AG08395 (cell line): ENCODE measurements around the gene SLC49A3.
"Not testable (repeated sequence)": the region's sequence is repeated elsewhere in the genome, so short reads cannot be mapped to it uniquely, and the experiment has no call there.

Experiments used
- DNase-seq: peaks from one replicate; pipeline ENCODE4 v3.0.0; 2012; ENCODE audit warnings: mixed read lengths, low spot score

The SLC49A3 gene

GRCh38 chr4:653831-654502 is 35.0 kb downstream of the SLC49A3 start:
- no peak for DNase-seq

- no peak for DNase-seq
Measured at GRCh38 chr4:653080-653821, 35.7 kb downstream of the SLC49A3 start.

GRCh38 chr4:651884-652642 is 36.9 kb downstream of the SLC49A3 start:
- DNase-seq, result no peak

GRCh38 chr4:650951-651883 is 37.7 kb downstream of the SLC49A3 start:
- no peak for DNase-seq

- DNase-seq, result no peak
Measured at GRCh38 chr4:650461-650860, 38.5 kb downstream of the SLC49A3 start.

GRCh38 chr4:649751-650310 is 39.1 kb downstream of the SLC49A3 start:
- DNase-seq, result no peak

- no peak for DNase-seq
Measured at GRCh38 chr4:649293-649625, 39.7 kb downstream of the SLC49A3 start.

- DNase-seq, result no peak
Measured at GRCh38 chr4:648579-649292, 40.2 kb downstream of the SLC49A3 start.

GRCh38 chr4:647481-647880 is 41.5 kb downstream of the SLC49A3 start:
- no peak for DNase-seq

- DNase-seq, result no peak
Measured at GRCh38 chr4:646460-646859, 42.5 kb downstream of the SLC49A3 start.

- DNase-seq, result not testable (repeated sequence)
Measured at GRCh38 chr4:642366-642765, 46.6 kb downstream of the SLC49A3 start.

GRCh38 chr4:637536-638280 is 51.2 kb downstream of the SLC49A3 start:
- DNase-seq, result no peak

- no peak for DNase-seq
Measured at GRCh38 chr4:636628-637159, 52.3 kb downstream of the SLC49A3 start.

- DNase-seq, result no peak
Measured at GRCh38 chr4:635851-636627, 52.9 kb downstream of the SLC49A3 start.

- DNase-seq, result not testable (repeated sequence)
Measured at GRCh38 chr4:635066-635835, 53.7 kb downstream of the SLC49A3 start.

GRCh38 chr4:634599-634985 is 54.4 kb downstream of the SLC49A3 start:
- no peak for DNase-seq

- DNase-seq, result no peak
Measured at GRCh38 chr4:633976-634598, 54.9 kb downstream of the SLC49A3 start.

GRCh38 chr4:633406-633805 is 55.5 kb downstream of the SLC49A3 start:
- DNase-seq, result no peak
